GM03348 (cell line): Measurements from ENCODE around the gene HDHD2.

Experiments
- DNase-seq: peaks from one replicate; pipeline ENCODE4 v3.0.0; 2012; ENCODE audit warnings: low spot score

Gene HDHD2

DNA sequence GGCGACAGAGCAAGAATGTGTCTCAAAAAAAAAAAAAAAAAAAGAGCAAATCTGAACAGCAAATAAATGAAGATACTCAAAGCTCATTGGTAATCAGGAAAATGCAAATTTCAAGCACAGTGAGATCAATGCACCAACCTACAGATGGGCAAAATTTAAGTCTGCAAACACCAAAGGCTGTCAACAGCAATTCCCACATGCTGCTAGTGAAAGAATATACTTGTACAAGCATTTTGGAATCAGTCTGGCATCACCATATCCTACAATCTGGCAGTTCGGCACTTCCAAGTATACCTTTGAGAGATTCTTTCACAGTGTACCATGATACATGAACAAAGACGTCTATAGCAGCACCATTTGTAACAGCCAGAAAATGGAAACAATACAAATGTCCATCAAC is 4.1 kb downstream of the HDHD2 start:
- no peak for DNase-seq

DNA sequence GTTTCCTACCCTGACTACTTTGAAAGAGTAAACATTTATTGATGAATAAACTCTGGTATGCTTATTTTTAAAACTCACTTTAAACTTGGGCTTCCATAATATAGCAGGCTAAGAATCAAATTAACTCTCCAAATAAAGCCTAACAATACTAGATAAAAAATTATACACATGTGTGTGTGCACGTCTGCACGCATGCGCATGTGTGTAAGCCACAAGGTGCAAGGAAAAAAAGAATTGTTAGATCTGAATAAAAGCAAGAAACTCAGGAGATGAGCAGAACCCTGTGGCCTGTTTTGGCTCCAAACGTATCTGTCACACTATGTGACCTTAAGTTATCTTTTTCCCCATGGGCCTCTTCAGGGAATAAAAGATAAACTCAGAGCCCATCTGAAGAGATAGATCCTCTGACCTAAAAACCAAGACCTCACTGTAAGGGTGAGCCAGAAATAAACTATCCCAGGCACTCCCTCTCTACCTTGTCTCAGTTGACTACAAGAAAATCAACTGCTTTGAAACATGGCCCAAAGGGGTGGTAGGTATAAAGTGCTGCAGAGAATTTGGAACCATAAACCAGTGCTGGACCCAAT is 6.3 kb downstream of the HDHD2 start:
- no peak for DNase-seq

DNA sequence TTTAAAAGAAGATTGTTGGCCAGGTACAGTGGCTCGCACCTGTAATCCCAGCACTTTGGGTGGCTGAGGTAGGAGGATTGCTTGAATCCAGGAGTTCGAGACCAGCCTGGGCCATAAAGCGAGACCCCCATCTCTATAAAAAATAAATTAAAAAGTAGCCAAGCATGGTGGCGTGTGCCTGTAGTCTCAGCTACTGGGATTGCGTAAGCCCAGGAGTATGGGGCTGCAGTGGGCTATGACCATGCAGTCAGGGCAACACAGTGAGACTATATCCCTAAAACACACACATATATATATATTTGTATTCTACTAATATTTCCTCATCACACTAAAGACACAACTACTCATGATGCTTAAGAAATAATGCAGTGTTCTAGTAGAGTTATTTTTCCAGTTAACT is 7.1 kb downstream of the HDHD2 start:
- DNase-seq: no peak

DNA sequence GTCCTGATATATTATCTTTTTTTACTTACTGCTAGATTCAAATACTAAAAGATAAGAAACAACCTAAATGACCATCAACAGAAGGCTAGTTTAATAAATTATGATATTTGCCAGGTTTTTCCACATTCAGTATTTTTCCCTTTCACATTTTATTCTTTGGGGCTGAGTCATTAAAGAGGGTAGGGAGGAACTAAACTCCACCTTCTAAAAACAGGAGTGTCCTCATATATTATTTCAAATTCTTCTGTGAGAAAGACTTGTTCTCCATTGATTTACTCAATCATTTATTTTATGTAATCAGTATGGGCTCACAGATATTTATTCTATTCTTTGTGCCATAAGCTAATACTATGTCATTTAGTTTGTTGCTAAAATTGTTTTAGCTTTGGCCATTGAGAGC is 9.0 kb downstream of the HDHD2 start:
- no peak for DNase-seq

DNA sequence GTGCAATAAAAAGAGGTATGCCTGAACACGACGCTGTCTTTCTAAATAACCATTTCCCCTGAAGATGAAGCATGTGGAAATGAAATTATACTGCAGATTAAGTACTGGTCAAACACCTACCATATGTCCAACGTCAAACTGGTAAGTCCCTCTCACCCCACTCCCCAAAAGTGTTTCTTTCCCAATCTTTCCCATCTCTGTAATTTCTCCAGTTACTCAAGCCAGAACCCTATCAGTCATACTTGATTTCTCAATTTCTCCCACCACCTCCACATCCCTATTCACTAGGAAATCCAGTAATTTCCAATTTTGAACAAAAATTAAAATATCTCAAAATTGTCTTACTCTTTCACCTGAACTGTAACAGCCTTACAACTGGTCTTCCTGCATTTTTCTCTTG is 29.2 kb downstream of the HDHD2 start:
- no peak for DNase-seq

DNA sequence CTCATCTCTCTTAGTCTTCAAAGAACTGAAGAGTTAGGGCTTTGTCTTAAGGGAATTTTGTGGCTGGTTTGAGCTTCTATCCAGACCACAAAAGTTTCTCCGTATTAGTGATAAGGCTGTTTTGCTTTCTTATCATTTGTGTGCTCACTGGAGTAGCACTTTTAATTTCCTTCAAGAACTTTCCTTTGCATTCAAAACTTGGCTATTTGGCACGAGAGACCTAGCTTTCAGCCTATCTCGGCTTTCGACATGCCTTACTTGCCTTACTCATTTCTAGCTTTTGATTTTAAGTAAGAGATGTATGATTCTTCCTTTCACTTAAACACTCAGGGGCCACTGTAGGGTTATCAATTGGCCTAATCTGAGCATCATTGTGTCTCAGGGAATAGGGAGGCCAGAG is 29.9 kb downstream of the HDHD2 start:
- no peak for DNase-seq

DNA sequence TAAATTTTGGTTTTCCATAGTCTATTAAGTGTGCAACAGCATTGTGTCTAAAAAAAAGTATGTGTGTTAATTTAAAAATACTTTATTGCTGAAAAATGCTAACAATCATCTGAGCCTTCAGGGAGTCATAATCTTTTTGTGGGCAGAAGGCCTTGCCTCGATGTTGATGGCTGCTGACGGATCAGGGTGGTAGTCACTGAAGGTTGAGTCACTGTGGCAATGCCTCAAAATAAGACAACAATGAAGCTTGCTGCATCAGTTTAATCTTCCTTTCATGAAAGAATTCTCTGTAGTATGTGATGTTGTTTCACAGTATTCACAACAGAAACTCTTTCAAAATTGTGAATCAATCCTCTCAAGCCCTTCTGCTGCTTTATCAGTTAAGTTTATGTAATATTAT is 31.3 kb downstream of the HDHD2 start:
- peak; percentile 33 for DNase-seq

DNA sequence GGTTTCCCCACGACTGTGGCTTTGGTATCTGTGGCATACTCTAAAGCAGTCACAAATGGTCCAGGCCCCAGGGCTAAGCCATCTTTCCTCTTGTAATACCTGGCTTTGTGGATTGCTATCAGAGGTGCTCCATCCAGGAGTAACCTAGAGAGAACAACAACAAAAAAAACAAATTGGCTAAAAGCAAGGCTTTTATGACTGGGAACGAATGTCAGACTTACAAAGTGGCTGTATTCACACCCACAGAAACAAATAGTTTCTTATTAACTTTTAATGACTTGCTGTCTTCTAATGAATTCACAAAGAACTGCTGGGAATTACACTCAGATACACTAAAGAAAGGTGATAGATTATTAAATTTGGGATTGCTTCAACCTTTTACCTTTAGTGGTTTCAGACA is 35.1 kb downstream of the HDHD2 start:
- no peak for DNase-seq

DNA sequence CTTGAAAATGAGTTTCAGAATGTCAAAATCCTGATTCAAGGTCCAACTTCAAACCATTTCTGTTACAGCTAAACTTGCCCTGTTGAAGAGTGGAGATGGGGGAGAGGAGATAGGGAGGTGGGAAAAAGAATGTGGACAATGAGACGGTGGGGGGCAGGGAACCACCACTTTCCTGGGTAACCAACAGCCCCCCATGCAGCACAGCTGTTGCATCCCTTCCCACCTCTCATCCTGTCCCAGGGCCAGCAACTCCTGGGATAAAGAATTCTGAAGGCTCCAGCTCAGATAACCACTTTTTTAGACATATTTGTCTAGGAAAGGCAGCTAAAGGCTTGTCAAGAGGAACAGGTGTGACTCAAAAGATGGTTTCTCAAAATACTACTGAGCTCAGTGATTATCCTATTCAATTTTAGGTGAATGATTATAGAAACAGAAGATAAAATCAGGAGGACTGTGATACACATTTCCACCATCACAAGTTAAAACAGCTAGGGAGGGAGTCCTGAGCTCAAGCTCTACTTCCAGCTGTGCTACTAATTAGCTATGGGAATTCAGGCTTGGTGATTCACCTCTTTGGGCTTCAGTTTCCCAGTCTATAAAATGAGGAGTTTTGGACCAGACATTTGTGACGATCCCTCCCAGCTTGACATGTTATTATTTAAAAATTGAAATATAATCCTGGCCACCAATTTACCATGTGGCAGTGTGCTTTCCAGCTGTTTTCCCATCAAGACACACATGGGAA is 36.3 kb downstream of the HDHD2 start:
- DNase-seq: peak; percentile 56

DNA sequence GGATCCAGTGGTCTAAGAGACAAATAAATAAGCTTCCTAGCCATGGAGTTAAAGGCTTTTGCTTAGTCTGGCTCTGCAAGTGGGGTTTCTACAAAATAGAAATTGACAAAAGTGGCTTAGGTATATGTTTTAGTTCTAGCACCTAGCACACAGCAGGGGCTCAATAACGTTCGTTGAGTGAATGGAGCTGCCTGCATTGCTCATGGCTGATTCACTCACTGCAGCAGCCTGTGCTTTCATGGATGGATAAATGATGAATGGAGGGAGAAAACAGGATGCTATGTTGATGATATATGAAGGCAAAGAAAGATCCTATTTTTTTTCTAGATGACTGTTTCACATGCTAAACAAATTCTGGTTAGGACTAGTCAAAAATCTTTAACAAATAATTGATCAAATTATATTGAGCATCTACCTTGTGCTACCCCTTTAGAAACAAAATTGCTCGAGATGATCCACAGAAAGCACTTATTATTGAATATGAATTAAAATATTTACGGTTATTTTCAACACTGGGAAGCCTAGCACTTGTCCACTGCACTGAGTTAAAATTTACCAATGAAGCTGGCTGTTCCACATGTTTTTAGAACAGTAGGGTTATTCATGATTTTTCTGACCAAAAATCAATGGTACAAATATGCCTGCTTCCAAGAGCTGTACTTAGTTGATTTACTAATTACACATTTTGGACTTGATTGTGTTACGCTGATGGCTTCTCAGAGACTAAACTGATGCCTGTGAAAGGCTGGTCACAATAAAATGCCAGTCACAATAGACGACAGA is 39.6 kb downstream of the HDHD2 start:
- no peak for DNase-seq

DNA sequence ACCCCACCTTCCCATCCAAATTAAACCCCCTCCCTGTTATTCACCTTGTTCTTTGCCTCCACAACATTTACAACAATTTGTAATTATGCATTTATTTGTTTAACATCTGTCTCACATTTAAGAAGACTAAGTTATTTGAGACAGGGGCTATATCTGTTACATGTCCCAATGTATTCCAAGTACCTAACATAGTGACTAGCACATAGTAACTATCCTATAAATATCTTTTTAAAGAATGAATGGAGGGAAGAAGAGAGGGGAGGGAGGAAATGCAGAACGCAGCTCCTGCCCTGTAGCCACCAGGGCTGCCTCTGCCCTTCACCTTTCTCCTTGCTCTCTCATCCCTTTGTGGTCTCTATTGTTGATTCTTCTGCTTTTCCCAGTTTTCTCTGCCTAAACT is 40.6 kb downstream of the HDHD2 start:
- no peak for DNase-seq

DNA sequence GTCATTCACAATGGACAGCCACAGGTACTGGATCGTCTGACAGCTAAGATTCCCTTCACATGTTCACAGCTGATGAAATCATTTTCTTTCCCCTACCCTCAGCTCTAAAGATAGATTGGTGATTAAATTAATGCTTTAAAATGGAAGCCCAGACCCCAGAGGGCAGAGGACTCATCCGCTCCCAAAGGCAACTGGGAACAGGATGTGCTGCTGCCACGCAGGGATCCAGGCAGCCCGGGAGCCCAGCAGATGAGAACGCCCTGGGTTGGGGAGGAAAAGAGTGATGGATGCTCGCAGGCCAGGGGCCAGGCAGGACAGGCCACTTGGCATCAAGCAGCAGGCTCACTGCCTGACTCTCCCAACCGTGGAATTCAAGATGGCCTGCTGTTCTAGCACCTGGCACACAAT is 41.3 kb downstream of the HDHD2 start:
- DNase-seq: no peak

DNA sequence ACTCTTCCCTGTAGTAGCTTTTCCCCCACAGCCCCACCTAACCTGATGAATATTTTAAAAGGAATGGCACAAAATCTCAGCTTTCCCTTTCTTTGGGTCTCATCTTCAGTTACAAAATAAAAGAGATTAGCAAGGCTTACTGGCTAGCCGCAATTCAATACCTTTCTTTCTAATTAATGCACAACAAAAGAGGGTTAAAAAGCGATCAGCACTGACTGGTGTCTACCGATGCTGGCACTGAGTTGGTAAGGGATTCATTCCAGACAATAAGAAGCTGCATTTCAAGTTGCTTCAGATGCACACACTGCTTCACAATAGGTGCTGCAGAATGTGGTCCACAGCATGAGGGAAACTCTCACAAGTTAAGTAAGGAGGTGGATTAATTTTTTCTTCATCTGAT is 41.9 kb downstream of the HDHD2 start:
- DNase-seq: no peak

DNA sequence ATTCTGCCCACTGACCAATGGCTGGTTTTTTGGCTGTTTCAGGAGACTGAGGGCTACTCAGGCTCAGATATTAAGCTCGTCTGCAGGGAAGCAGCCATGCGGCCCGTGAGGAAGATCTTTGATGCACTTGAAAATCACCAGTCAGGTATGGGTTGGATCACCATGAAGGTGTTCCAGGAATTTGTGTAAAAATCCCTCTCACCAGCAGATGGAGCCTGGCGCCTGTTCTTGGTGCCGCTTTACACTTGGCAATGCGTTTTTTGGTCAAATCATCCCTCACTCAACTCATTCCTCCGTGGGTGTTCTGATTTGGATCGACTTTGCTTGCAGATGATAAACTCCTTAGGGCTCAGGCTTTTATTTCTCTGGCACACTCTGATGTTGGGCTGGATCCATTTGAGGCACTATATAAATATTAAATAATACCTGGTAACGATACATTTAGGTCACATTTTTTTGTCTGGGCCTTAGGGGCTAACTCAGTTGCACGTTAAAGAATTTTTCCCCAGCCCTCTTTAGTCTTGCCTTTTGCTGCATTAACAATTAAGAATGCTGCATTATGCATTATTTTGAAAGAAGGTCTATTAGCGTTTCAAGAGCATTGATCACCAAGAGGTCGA is 50.0 kb downstream of the HDHD2 start:
- peak; percentile 74 for DNase-seq

DNA sequence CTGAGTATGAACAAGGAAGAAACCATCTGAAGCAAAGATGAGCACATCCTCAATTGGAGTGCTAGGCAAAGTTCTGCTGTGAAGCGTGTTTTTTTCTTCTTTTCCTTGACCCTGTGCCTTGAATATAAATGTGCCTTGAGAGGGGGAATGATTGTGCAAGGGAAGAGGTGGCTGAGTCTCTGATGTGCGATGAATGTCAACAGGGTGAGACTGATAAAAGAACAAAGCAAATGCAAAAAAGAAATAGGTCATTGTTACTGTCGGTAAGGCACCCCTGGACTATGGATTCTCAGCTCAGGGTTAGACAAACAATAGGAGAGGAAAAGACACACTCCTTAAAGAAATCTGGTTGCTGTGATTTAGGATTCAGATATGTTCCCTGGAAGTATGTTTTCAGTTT is 54.5 kb downstream of the HDHD2 start:
- DNase-seq: no peak

DNA sequence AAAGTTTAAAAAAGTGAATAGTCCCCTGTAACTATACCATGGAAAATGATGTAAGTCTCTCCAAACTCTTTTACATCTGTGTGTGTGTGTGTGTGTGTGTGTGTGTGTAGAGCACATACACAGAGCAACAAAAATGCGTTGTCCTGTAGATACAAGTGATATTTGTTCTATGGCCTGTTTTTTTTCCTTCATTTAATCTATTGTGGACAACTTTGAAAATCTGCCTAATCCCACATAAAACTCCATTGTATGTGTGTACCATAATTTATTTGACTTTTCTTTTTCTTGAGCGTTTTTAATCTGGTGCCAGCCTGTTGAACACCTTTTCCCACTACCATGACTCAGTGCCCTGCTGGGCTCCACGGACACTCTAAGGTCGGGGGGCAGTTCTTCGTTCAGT is 62.6 kb downstream of the HDHD2 start:
- no peak for DNase-seq

DNA sequence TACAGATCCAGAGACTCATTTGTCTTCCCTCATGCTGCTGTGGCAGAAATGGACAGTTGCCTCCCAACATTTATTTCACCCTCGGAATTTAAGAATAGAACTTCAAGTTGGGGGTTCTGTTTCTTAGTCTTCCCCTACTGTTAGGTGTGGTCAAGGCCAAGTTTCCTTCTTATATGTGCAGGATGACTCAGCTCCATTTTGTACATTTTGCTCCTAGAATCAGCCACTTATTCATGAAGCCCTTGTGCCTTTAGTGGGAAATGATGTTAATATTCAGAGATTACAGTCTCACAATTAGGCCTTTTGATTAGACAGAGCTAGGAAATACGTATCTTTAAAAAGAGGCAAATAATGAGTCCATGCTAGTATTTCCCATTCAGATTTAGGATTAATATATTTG is 68.7 kb downstream of the HDHD2 start:
- DNase-seq: no peak

DNA sequence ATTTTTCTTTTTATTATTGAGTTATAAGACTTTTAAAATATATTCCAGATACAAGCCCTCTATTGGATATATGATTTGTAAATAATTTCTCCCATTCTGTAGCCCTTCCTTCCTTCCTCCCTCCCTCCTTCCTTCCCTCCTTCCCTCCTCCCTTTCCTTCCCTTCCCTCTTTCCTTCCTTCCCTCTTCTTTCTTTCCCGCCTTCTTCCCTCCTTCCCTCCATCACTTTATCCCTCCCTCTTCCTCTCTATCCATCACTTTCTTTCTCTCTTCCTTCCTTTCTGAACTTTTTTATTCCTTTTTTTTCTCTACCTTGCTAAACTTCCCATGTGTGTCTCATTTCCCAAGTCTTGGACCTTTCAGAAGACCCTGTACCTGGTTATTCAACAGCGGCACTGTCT is 69.4 kb downstream of the HDHD2 start:
- no peak for DNase-seq

DNA sequence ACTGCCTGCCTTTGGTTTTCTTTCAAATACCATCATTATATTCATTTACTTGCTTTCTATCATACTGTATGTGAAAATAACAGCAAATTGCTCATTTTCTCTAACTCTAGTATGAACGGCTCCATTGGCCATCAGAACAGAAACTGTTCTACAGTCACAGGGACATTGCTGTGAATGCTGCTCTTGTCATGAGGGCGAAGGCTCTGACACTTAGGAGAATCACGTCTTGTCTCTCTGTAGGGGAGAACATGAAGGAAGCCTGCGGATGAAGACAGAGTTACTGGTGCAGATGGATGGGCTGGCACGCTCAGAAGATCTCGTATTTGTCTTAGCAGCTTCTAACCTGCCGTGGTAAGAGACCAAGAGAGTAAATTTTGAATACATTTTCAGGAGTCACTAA is 73.2 kb downstream of the HDHD2 start:
- DNase-seq: no peak

DNA sequence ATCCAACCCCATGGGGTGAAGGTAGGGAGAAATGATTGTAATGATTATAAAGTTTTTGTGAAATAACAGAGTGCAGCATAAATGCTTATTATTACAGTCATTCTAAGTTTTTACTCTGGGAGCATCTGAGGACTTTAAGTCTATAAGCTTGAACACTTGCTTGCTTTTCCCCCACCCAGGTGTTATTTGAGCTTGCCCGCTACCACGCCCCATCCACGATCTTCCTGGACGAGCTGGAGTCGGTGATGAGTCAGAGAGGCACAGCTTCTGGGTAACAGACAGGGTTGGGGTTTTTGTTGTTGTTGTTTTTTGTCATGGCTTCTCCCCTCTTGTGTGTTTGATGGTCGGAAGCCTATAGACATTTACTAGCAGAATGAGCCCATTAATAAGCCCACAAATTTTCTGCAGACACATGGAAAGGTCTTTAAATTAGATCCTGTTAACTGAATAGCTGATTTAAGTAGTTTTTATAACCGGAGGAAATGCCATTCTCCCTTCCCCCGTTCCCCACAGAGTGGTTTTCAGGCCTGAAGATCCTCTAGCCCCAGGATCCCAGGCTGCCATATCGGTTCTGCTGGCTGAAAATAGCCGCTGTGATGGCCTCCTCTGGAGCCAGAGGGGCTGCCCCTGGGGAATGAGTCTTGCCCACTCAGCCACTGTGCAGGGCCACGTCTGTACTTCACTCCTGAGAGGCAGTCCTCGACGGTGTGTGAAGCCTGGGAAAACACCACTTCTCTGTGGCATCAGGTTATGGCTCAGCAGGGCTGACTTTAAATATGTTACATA is 75.0 kb downstream of the HDHD2 start:
- DNase-seq: no peak

DNA sequence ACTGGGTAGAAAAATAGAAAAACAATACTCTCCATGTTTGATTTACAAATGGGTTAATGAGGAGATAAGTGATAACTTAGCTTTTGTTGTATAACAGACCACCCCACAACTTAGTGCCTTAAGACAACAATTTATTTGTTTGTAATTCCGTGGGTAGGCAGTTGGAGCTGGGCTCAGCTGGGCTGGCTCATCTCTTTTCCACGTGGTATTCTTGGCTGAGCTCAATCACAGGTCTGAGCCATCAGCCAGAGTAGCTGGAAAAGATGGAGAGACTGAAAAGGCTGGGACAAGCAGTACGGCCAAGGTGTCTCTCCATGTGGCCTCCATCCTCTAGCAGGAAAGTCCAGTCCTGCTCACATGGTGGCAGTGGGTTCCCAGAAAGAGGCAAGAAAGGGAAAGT is 82.7 kb downstream of the HDHD2 start:
- no peak for DNase-seq

DNA sequence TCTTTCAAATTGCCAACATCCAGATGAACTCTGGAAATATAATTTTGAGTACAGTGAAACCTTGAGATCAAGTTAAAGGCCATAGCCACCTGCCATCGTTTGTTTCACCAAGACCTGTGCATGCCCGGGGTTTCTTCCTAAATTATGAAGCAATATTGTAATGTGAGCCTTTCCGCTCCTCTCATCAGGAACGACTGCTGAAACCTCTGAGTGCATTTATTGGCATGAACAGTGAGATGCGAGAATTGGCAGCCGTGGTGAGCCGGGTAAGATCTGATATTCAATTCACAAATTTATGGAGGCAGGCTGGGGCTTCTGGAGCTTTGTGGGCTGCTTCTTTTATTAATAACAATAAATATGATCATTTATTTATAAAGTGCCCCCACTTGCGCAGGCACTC is 87.2 kb downstream of the HDHD2 start:
- DNase-seq: no peak
